ENCODE data around the gene IST1. TPM values are rescaled to one million over a fixed set of nuclear protein-coding genes. Genes with fewer than 3 reads are reported as not detected.

The IST1 gene
- total and polyA plus RNA-seq, 10 of the 15 experiments (the other 5 are each of a cell fraction or from before 2014, with no cell fraction given): 97.3 to 293 (median 138) TPM

DNA sequence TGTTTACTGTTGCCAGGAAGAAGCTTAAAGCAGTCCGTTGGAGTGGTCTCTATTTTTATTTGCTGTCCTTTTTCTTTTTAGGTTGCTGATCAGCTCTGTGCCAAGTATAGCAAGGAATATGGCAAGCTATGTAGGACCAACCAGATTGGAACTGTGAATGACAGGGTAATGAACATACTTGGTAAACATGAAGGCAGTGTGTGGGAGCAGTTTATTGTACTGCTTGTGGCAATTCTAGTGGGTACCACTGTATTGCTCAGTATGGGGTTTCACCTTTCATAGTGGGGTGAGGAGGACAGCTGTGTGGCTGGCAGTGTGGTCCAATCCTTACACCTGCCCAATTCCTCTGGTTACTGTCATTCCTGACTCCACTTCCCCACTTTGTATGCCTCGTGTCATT lies 25.3 kb downstream of the IST1 start:
- Histone ChIP-seq H3K9me3 (replicated peaks; ENCODE audit: control insufficient read depth, insufficient read depth, low read length) (no peaks in the 10 kb centered on the region; the same call in 2 of the 3 replicates), H4K20me1 (ENCODE audit: control insufficient read depth, insufficient read depth) (no peaks in the 10 kb centered on the region; the same call in 1 of the 2 replicates), H3K36me3 (ENCODE audit: control insufficient read depth in 2 of 2, insufficient read depth in 2 of 2, low read length in 1 of 2) (peaks cover 36 to 66% of the 10 kb centered on the region in 2 experiments), H3K27me3 (replicated peaks in 1 of 2; ENCODE audit: control insufficient read depth in 2 of 2, insufficient read depth in 2 of 2, low read length in 1 of 2) (no peaks in the 10 kb centered on the region), H2AFZ (ENCODE audit: control insufficient read depth, low read depth, low read length) (no peak overlapping the region), H3K4me3 (no peak overlapping the region), H3K4me2 (ENCODE audit: control insufficient read depth, insufficient read depth) (no peak overlapping the region), H3K27ac (ENCODE audit: control insufficient read depth, insufficient read depth) (no peak overlapping the region), H3K4me1 (ENCODE audit: control insufficient read depth, insufficient read depth, low read length) (peaks cover 14% of the 10 kb centered on the region), H3K9ac (ENCODE audit: control insufficient read depth, insufficient read depth, low read length) (no peak overlapping the region), H3K79me2 (ENCODE audit: control insufficient read depth, insufficient read depth, low read length) (peaks cover 21% of the 10 kb centered on the region)
- TF ChIP-seq SMC3 (IDR thresholded peaks at IDR 0.05; ENCODE audit: borderline replicate concordance, low read length) (no peak), TBL1XR1 (IDR thresholded peaks at IDR 0.05; ENCODE audit: low read depth, low read length) (no peak)
- ChIA-PET CTCF (interaction anchor here (0.6 to 1.1 kb wide), 3 partner anchors 38 to 153 kb away, joined by 3 to 4 read pairs (median 3); no protein-coding TSS in a partner anchor), RAD21 (ENCODE audit: unreplicated experiment) (interaction anchor here (1.5 kb wide), 1 partner anchor 41 kb away, joined by 3 read pairs; no protein-coding TSS in a partner anchor), POLR2A (interaction anchor here (0.6 kb wide), 1 partner anchor 21 kb away, joined by 4 read pairs; no protein-coding TSS in a partner anchor), SMC1A (ENCODE audit: uncharacterized antibody, unreplicated experiment) (interaction anchor here (1.1 kb wide), 1 partner anchor 18 kb away, joined by 3 read pairs; no protein-coding TSS in a partner anchor)
- in situ Hi-C loops (cut with MboI): no loop called here
- no peak for ATAC-seq
- intact Hi-C loops (cut with micrococcal nuclease; ENCODE audit: unreplicated experiment): no loop called here
- FAIRE-seq: no peak
- no peak for DNase-seq (ENCODE audit: low read depth, low spot score)
- WGBS (ENCODE audit: insufficient coverage, insufficient replicate concordance, low lambda C conversion rate, missing lambda C conversion rate): 54% methylated on average over 2 of the region's 2 CpGs
- no TSS peak for BruUV-seq (replicated peaks)

DNA sequence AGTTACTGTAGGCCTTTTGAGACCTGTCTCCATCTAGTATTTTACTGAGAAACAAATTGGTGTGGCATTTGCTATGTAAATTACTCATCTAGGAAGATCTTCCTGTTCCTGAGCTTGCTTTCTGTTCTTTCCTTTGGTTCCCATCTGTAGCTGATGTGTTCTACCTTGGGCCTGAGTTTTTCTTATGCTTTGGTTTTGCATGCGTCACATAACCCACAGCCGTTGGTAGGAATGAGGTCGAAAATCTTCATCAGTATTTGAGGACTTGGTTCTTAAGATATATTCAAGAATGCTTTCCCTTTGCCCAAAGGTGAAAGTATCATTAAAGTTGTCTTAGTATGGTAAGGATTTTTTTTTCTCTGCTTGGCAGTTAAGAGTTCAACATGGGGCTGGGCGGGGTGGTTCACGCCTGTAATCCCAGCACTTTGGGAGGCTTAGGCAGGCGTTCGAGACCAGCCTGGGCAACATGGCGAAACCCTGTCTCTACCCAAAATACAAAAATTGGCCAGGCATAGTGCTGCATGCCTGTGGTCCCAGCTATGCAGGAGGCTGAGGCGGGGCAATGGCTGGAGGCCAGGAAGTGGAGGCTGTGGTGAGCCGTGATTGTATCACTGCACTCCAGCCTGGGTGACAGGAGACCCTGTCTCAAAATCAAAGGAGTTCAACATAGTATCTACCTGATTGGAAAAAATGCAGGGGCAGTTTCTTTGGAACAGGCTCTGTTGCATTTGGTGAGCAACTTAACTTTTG lies 28.8 kb downstream of the IST1 start:
- ChIA-PET RAD21 (ENCODE audit: unreplicated experiment) (interaction anchor here (1.2 kb wide), 1 partner anchor 37 kb away, joined by 3 read pairs; no protein-coding TSS in a partner anchor), CTCF (interaction anchor here (1.3 kb wide), 1 partner anchor 24 kb away, joined by 4 read pairs; no protein-coding TSS in a partner anchor), POLR2A (interaction anchor here (0.9 kb wide), 1 partner anchor 11 kb away, joined by 3 read pairs; no protein-coding TSS in a partner anchor), SMC1A (ENCODE audit: uncharacterized antibody, unreplicated experiment) (interaction anchor here (1.1 kb wide), 1 partner anchor 27 kb away, joined by 3 read pairs; no protein-coding TSS in a partner anchor)
- Histone ChIP-seq H3K27ac (ENCODE audit: control insufficient read depth, insufficient read depth) (no peak overlapping the region), H3K4me1 (ENCODE audit: control insufficient read depth, insufficient read depth, low read length) (peaks cover 4% of the 10 kb centered on the region), H4K20me1 (ENCODE audit: control insufficient read depth, insufficient read depth) (no peaks in the 10 kb centered on the region; the same call in 1 of the 2 replicates), H3K9me3 (replicated peaks; ENCODE audit: control insufficient read depth, insufficient read depth, low read length) (no peaks in the 10 kb centered on the region; the same call in 2 of the 3 replicates), H3K4me3 (no peak overlapping the region), H3K36me3 (ENCODE audit: control insufficient read depth in 2 of 2, insufficient read depth in 2 of 2, low read length in 1 of 2) (peaks cover 35 to 69% of the 10 kb centered on the region in 2 experiments), H3K4me2 (ENCODE audit: control insufficient read depth, insufficient read depth) (no peak overlapping the region), H3K79me2 (ENCODE audit: control insufficient read depth, insufficient read depth, low read length) (peaks cover 5% of the 10 kb centered on the region), H3K9ac (ENCODE audit: control insufficient read depth, insufficient read depth, low read length) (no peak overlapping the region), H3K27me3 (replicated peaks in 1 of 2; ENCODE audit: control insufficient read depth in 2 of 2, insufficient read depth in 2 of 2, low read length in 1 of 2) (no peaks in the 10 kb centered on the region), H2AFZ (ENCODE audit: control insufficient read depth, low read depth, low read length) (no peak overlapping the region)
- in situ Hi-C loops (cut with MboI): no loop called here
- no peak for DNase-seq (ENCODE audit: low read depth, low spot score)
- no peak for FAIRE-seq
- WGBS (ENCODE audit: insufficient coverage, insufficient replicate concordance, low lambda C conversion rate, missing lambda C conversion rate): 98% methylated on average over 10 of the region's 10 CpGs
- ATAC-seq: no peak
- TF ChIP-seq, protein P1, sequence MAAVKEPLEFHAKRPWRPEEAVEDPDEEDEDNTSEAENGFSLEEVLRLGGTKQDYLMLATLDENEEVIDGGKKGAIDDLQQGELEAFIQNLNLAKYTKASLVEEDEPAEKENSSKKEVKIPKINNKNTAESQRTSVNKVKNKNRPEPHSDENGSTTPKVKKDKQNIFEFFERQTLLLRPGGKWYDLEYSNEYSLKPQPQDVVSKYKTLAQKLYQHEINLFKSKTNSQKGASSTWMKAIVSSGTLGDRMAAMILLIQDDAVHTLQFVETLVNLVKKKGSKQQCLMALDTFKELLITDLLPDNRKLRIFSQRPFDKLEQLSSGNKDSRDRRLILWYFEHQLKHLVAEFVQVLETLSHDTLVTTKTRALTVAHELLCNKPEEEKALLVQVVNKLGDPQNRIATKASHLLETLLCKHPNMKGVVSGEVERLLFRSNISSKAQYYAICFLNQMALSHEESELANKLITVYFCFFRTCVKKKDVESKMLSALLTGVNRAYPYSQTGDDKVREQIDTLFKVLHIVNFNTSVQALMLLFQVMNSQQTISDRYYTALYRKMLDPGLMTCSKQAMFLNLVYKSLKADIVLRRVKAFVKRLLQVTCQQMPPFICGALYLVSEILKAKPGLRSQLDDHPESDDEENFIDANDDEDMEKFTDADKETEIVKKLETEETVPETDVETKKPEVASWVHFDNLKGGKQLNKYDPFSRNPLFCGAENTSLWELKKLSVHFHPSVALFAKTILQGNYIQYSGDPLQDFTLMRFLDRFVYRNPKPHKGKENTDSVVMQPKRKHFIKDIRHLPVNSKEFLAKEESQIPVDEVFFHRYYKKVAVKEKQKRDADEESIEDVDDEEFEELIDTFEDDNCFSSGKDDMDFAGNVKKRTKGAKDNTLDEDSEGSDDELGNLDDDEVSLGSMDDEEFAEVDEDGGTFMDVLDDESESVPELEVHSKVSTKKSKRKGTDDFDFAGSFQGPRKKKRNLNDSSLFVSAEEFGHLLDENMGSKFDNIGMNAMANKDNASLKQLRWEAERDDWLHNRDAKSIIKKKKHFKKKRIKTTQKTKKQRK (IDR thresholded peaks at IDR 0.05; ENCODE audit: low read depth, low read length): no peak
- TF ChIP-seq ZNF622 (IDR thresholded peaks at IDR 0.05) (no peak), HDGF (IDR thresholded peaks at IDR 0.05) (no peak), RFX5 (IDR thresholded peaks at IDR 0.05; ENCODE audit: low read depth, low read length) (no peak)
- TF ChIP-seq, protein P2, sequence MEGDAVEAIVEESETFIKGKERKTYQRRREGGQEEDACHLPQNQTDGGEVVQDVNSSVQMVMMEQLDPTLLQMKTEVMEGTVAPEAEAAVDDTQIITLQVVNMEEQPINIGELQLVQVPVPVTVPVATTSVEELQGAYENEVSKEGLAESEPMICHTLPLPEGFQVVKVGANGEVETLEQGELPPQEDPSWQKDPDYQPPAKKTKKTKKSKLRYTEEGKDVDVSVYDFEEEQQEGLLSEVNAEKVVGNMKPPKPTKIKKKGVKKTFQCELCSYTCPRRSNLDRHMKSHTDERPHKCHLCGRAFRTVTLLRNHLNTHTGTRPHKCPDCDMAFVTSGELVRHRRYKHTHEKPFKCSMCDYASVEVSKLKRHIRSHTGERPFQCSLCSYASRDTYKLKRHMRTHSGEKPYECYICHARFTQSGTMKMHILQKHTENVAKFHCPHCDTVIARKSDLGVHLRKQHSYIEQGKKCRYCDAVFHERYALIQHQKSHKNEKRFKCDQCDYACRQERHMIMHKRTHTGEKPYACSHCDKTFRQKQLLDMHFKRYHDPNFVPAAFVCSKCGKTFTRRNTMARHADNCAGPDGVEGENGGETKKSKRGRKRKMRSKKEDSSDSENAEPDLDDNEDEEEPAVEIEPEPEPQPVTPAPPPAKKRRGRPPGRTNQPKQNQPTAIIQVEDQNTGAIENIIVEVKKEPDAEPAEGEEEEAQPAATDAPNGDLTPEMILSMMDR (IDR thresholded peaks at IDR 0.05 in 2 of 3, conservative IDR thresholded peaks at IDR 0.05 in 1 of 3; ENCODE audit: control insufficient read depth in 2 of 3, extremely low read depth in 1 of 3, insufficient read depth in 1 of 3, low read depth in 3 of 3, low read length in 3 of 3): no peak
- BruUV-seq (replicated peaks): no TSS peak
- intact Hi-C loops (cut with micrococcal nuclease; ENCODE audit: unreplicated experiment): no loop called here

Measured in GM12878 (cell line).